CD4-positive, alpha-beta T cell treated with Interleukin-17A for 4 hours (primary cell): ENCODE data around the gene DISC1.

ENCODE experiments used
- DNase-seq: peaks from one replicate; pipeline ENCODE4 v3.0.0-alpha.2; 2020; ENCODE audit warnings: mixed read lengths

DISC1 gene

GRCh38 chr1:231828182-231828920 is 201.8 kb downstream of the DISC1 start:
- DNase-seq: no peak

GRCh38 chr1:231829332-231829731 is 202.7 kb downstream of the DISC1 start:
- no peak for DNase-seq

DNA sequence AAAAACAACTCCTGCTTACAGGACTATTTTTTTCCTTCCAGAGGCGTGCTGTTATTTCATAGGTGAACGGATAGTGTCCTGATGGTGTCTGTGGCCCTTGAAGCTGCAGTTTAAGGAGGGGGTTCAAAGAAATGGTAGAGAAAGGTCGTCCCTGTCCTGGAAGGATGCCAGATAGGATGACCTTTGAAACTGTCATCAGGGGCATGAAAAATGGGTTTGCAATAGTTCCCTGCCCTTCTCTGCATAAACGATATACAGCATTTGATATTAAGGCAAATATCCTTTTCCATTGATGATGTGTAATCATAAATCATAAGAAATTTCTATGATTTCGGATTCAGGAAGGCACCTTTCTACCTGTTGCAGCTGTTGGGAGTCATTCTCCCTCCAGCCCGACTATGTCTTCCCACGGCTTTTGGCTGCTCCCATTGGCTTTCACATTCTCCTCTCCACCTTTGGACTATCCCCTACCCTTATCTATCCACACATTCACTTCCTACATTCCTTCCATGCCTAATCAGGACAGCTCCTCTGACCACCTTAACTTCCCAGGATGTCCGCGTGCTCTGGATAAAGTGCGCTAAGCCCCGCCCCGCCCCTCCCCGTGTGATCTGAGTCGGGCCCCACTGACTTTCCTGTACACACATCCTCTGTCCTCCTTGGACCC is 209.8 kb downstream of the DISC1 start:
- no peak for DNase-seq

DNA sequence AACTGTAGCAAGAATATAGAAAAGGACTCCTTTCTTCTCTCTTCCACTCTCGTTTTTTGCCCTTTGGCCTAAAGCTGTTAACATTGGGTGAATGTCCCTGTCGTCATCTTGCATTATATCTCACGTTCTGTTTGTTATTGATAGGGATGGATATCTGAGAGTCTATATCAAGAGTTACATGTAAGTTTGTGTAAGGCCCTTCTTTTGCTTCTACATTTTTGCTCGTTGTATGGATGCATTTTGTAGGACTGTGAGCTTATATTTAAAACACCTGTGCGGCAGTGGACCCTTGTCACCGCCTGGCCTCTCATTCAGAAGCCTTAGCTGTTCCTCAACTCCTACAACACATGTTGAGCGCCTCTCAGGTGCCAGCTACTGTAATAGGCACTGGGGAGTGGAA is 211.9 kb downstream of the DISC1 start:
- no peak for DNase-seq

- DNase-seq: no peak
Measured at GRCh38 chr1:231839999-231840398, 213.4 kb downstream of the DISC1 start.

- no peak for DNase-seq
Measured at GRCh38 chr1:231841616-231842344, 215.2 kb downstream of the DISC1 start.

DNA sequence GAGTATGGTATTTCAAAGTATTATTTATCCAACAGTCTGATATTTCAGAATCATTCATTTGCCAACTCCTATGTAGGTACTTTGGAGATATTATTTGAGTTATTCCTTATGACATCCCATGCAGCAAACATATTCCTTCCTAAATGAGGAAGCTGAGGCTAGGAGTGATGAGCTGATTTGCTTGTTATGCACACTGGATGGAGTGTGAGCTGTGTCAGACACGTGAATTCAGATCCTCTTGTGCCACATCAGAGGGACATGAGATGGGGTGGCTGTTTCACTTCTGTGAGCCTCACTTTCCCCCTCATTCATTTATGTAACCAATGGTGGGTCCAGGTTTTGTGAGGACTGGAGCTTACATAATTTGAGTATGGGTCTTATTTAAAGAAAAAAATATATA is 215.9 kb downstream of the DISC1 start:
- no peak for DNase-seq

- DNase-seq: no peak
Measured at GRCh38 chr1:231844986-231845502, 218.5 kb downstream of the DISC1 start.

DNA sequence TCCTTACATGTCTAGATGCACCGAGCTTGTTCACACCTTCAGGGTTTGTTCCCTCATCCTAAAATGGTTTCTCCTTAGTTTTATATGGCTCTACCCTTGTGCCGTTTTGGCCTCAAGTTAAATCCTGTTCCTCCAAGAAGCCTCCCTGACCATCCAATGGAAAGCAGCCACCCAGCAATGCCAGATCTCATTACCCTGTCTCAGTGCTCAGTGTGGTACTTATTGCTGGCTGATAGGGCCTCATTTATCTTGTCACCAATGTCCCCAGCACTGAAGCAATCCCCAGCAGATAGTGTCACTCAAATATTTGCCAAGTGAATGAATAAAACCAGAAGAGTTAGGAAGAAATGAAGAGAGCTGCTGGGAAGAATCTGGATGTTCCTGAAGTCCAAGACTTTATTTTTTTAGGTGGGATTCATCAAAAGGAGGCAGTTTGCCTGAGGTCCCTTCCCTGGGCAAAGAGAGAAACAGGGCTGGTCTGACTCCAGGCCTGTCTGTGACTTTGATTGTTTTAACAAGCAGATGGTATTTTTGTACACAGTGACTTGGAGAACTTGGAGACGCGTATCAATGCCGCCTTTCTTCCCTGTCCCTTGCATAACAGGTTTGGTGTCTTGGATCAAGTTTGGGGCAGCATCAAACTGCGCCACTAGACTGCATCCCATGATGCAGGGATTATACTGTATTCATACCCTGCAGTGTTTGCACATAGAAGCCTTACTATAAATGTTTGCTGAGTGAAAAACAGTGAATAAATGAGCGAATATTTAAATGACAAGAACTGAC is 221.2 kb downstream of the DISC1 start:
- DNase-seq: no peak

GRCh38 chr1:231849981-231850380 is 223.4 kb downstream of the DISC1 start:
- no peak for DNase-seq

GRCh38 chr1:231850786-231851185 is 224.2 kb downstream of the DISC1 start:
- no peak for DNase-seq

- DNase-seq: no peak
Measured at GRCh38 chr1:231853588-231854207, 227.1 kb downstream of the DISC1 start.

DNA sequence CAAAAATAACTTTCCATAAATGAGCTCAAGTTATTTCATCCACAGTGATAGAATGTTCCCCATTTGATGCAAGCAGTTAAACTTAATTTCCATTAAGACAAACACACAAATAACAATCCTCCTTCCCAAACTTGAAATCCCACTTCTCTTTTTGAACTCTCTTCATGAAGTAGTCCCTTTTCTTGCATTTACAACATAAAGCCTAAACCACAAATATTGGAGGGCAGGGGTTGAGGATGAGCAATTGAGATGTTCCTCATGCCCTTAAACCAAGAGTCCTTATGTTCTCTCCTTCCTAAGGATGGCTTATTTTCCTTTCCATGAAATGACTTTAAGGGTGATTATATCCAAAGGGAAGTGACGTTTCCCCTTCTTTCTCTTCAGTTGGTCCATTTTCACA is 228.8 kb downstream of the DISC1 start:
- DNase-seq: no peak

GRCh38 chr1:231855926-231856325 is 229.3 kb downstream of the DISC1 start:
- no peak for DNase-seq

DNA sequence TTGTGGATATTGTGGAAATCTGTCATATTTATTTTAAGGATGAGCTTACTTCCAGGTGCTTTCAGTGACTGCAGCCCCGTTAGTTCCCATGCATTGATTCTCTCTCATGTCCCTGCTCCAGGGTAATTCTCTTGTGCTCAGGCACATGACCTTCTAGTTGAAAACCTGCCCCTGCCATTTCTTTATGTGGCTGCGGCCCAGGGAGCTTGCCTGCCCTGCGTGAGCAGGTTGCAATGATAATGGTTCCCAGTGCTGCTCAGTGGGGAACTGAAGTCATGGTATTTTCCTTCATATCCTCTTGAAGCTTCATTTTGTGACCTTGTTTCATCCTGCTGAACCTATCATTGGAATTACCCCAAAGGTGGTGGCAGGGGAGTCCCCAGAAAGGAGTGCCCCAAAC is 229.8 kb downstream of the DISC1 start:
- DNase-seq: no peak

DNA sequence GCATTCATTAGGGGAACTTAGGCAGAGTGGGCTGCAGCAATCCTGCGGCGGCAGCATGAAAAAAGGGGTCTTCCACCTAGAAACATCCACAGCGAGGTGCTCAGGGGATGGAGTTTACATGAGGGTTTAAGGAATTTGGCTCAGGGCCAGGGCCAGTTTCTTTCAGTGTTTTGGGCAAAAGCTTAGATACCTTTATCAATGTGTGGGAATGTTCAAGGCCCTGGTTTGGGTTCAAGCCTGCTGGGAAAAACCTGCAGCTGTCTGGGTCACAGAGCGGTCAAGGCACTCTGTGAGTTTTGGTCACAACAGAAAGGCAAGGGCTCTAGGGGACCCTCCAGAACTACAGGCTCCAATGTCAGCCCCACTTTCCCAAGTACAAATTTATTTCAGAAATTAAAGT is 230.3 kb downstream of the DISC1 start:
- DNase-seq: no peak

- no peak for DNase-seq
Measured at GRCh38 chr1:231857609-231858135, 231.1 kb downstream of the DISC1 start.

DNA sequence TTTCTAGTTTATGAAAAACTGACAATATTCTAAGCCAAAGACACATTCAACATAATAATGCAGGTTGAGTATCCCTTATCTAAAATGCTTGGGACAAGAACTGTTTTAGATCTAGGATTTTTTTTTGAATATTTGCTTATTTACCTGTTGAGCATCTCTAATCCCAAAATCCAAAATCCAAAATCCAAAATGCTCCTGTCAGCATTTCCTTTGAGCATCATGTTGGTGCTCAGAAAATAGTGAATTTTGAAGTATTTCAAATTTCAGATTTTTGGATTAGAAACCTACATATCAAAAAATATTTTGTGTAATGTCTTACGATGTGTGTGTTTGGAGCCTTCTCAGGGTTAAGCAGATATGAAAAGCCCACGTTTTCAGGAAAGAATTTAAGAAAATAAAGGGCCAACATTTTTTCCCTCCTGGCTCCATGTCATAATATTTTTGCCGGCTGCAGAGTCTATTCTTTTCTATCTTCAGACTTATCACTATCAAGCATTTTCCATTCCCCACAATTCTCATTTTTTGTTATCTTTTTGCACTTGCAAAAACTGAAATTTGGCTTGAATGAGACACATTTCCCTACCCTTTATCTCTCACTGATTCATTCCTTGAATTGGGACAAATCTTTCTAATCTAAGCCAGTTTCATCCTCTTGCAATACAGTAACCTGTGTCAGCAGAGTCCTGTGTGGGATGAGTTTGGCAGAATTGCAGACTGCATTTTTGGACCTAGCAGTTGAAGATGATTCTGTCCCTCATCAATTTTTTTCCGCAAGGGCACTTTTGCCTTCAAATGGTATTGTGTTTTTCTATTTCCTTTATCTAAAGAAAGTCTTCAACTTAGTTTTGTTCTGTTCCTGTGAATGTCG is 233.9 kb downstream of the DISC1 start:
- no peak for DNase-seq

DNA sequence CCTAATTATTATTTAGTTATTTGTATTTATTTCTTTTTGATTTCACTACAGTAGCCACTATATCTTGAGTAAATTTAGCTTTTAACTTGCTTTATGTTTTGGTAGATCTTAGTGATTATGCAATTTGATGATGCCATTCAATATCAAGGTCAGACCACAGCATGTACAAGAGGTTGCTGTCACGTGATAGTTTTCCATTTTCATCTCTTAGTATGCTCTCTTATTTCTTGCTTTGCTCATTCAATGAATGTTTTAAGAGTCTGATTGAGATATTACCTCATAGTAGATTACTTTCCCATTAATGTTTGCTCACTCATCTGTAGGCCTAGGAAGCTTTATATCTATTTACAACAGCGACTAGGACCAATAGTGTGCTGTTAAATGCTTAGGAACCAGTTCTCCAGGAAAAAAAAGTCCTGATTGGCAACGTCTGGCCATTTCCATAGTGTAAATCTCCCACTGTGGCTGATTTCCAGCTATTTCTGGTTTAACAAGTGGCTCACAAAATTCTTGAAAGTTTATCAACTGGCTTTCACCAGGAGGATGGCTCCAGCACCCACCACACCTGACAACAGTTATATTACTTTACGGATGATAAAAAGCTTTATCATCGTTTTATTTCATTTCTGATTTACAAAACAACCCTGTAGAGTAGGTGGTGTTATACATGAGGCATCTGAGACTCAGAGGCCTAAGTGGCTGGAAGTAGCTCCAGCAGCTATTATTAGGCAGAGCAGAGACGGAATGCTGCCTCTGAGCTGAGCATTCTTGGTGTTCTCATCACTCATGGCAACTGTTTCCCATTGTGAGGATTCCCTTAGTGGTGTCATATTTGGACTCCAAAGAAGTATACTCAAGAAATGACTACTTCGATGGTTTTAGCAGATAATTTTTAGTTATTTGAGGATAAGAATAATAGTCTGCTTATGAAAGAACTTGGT is 235.2 kb downstream of the DISC1 start:
- no peak for DNase-seq

GRCh38 chr1:231862611-231863010 is 236.0 kb downstream of the DISC1 start:
- DNase-seq: no peak
